ENCODE results near the gene FKBP7.
"Not testable (repeated sequence)": the region's sequence is repeated elsewhere in the genome, so short reads cannot be mapped to it uniquely, and the experiment has no call there.

The FKBP7 gene

GRCh38 chr2:178450524-178450773, 28.0 kb downstream of the FKBP7 start:
- peak in 1 of 2 donors; percentile 63 for DNase-seq (ENCODE audit: extremely low read depth in 1 of 2, low read depth in 1 of 2)

- DNase-seq (ENCODE audit: extremely low read depth in 1 of 2, low read depth in 1 of 2): no peak
Measured at GRCh38 chr2:178449700-178450523, 28.5 kb downstream of the FKBP7 start.

- DNase-seq (ENCODE audit: extremely low read depth in 1 of 2, low read depth in 1 of 2): no peak
Measured at GRCh38 chr2:178448968-178449661, 29.3 kb downstream of the FKBP7 start.

- DNase-seq (ENCODE audit: extremely low read depth in 1 of 2, low read depth in 1 of 2): no peak
Measured at GRCh38 chr2:178441426-178441825, 37.0 kb downstream of the FKBP7 start.

- no peak for DNase-seq (ENCODE audit: extremely low read depth in 1 of 2, low read depth in 1 of 2)
Measured at GRCh38 chr2:178436662-178437061, 41.7 kb downstream of the FKBP7 start.

- DNase-seq (ENCODE audit: extremely low read depth in 1 of 2, low read depth in 1 of 2): no peak
Measured at GRCh38 chr2:178429336-178429735, 49.1 kb downstream of the FKBP7 start.

- no peak for DNase-seq (ENCODE audit: extremely low read depth in 1 of 2, low read depth in 1 of 2)
Measured at GRCh38 chr2:178428396-178428806, 50.0 kb downstream of the FKBP7 start.

- DNase-seq (ENCODE audit: extremely low read depth in 1 of 2, low read depth in 1 of 2): no peak
Measured at GRCh38 chr2:178427458-178427857, 50.9 kb downstream of the FKBP7 start.

- no peak for DNase-seq (ENCODE audit: extremely low read depth in 1 of 2, low read depth in 1 of 2)
Measured at GRCh38 chr2:178426388-178426787, 52.0 kb downstream of the FKBP7 start.

- no peak for DNase-seq (ENCODE audit: extremely low read depth in 1 of 2, low read depth in 1 of 2)
Measured at GRCh38 chr2:178425255-178425827, 53.1 kb downstream of the FKBP7 start.

- DNase-seq (ENCODE audit: extremely low read depth in 1 of 2, low read depth in 1 of 2): not testable (repeated sequence)
Measured at GRCh38 chr2:178423746-178424145, 54.7 kb downstream of the FKBP7 start.

- no peak for DNase-seq (ENCODE audit: extremely low read depth in 1 of 2, low read depth in 1 of 2)
Measured at GRCh38 chr2:178422097-178422496, 56.3 kb downstream of the FKBP7 start.

GRCh38 chr2:178420463-178420999, 57.9 kb downstream of the FKBP7 start:
- DNase-seq (ENCODE audit: extremely low read depth in 1 of 2, low read depth in 1 of 2): no peak

- DNase-seq (ENCODE audit: extremely low read depth in 1 of 2, low read depth in 1 of 2): no peak
Measured at GRCh38 chr2:178419123-178419522, 59.3 kb downstream of the FKBP7 start.

GRCh38 chr2:178418426-178418825, 60.0 kb downstream of the FKBP7 start:
- DNase-seq (ENCODE audit: extremely low read depth in 1 of 2, low read depth in 1 of 2): no peak

GRCh38 chr2:178417916-178418315, 60.5 kb downstream of the FKBP7 start:
- DNase-seq (ENCODE audit: extremely low read depth in 1 of 2, low read depth in 1 of 2): no peak

GRCh38 chr2:178415979-178416378, 62.4 kb downstream of the FKBP7 start:
- no peak for DNase-seq (ENCODE audit: extremely low read depth in 1 of 2, low read depth in 1 of 2)

- peak; percentile 62 to 77 for DNase-seq (ENCODE audit: extremely low read depth in 1 of 2, low read depth in 1 of 2)
Measured at GRCh38 chr2:178414266-178415247, 63.8 kb downstream of the FKBP7 start.

Measured in stimulated activated CD8-positive, alpha-beta memory T cell treated with anti-CD3 and anti-CD28 coated beads, Interleukin-7, amount 100 ng/mL, for 48 hours (primary cell).